Measurements from ENCODE around the gene CUEDC2.

DNA sequence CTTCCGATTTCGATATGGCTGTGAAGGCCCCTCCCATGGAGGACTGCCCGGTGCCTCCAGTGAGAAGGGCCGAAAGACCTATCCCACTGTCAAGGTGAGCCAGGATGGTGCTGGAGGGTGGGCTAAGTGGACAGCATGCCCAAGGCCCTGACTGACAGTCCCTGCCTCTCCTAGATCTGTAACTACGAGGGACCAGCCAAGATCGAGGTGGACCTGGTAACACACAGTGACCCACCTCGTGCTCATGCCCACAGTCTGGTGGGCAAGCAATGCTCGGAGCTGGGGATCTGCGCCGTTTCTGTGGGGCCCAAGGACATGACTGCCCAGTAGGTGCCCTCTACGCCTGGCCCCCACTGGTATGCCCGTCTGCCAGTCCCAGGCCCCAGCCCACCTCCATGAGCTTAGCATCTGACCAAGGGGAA, 35.6 kb downstream of the CUEDC2 start:
- TF ChIP-seq, protein P1, sequence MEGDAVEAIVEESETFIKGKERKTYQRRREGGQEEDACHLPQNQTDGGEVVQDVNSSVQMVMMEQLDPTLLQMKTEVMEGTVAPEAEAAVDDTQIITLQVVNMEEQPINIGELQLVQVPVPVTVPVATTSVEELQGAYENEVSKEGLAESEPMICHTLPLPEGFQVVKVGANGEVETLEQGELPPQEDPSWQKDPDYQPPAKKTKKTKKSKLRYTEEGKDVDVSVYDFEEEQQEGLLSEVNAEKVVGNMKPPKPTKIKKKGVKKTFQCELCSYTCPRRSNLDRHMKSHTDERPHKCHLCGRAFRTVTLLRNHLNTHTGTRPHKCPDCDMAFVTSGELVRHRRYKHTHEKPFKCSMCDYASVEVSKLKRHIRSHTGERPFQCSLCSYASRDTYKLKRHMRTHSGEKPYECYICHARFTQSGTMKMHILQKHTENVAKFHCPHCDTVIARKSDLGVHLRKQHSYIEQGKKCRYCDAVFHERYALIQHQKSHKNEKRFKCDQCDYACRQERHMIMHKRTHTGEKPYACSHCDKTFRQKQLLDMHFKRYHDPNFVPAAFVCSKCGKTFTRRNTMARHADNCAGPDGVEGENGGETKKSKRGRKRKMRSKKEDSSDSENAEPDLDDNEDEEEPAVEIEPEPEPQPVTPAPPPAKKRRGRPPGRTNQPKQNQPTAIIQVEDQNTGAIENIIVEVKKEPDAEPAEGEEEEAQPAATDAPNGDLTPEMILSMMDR (IDR thresholded peaks at IDR 0.05; ENCODE audit: poor library complexity, severe bottlenecking): no peak
- TF ChIP-seq MXI1 (conservative IDR thresholded peaks at IDR 0.05; ENCODE audit: poor library complexity, severe bottlenecking): no peak
- no peak for TF ChIP-seq TAF1 (IDR thresholded peaks at IDR 0.05; ENCODE audit: low read depth)
- TF ChIP-seq, protein P2, sequence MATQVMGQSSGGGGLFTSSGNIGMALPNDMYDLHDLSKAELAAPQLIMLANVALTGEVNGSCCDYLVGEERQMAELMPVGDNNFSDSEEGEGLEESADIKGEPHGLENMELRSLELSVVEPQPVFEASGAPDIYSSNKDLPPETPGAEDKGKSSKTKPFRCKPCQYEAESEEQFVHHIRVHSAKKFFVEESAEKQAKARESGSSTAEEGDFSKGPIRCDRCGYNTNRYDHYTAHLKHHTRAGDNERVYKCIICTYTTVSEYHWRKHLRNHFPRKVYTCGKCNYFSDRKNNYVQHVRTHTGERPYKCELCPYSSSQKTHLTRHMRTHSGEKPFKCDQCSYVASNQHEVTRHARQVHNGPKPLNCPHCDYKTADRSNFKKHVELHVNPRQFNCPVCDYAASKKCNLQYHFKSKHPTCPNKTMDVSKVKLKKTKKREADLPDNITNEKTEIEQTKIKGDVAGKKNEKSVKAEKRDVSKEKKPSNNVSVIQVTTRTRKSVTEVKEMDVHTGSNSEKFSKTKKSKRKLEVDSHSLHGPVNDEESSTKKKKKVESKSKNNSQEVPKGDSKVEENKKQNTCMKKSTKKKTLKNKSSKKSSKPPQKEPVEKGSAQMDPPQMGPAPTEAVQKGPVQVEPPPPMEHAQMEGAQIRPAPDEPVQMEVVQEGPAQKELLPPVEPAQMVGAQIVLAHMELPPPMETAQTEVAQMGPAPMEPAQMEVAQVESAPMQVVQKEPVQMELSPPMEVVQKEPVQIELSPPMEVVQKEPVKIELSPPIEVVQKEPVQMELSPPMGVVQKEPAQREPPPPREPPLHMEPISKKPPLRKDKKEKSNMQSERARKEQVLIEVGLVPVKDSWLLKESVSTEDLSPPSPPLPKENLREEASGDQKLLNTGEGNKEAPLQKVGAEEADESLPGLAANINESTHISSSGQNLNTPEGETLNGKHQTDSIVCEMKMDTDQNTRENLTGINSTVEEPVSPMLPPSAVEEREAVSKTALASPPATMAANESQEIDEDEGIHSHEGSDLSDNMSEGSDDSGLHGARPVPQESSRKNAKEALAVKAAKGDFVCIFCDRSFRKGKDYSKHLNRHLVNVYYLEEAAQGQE (IDR thresholded peaks at IDR 0.05; ENCODE audit: borderline replicate concordance): no peak
- TF ChIP-seq POLR2AphosphoS5 (IDR thresholded peaks at IDR 0.05): no peak
- no peak for TF ChIP-seq EZH2 (IDR thresholded peaks at IDR 0.05; ENCODE audit: borderline replicate concordance, insufficient read depth, low read length, poor library complexity, severe bottlenecking)
- TF ChIP-seq EP300 (conservative IDR thresholded peaks at IDR 0.05; ENCODE audit: poor library complexity, severe bottlenecking): no peak

Measured in neural cell (in vitro differentiated cells).